Panc1 (cell line): ENCODE results near the gene POLR2B. TPM values are rescaled to one million over a fixed set of nuclear protein-coding genes. Genes with fewer than 3 reads are reported as not detected.

Experiments used
- ATAC-seq: fragments of 200-7000 bp; cut with Tn5 transposase; 2 replicates; pipeline ENCODE4 v1.9.1; 2020; ENCODE audit warnings: mild to moderate bottlenecking, moderate library complexity
- BruUV-seq: library from RNA; stranded (reverse); fragments of 400-500 nt; replicated peaks from 2 replicates; lab custom pipeline; 2021; lab: Mats Ljungman, UMichigan
- CTCF ChIA-PET: fragments of 300-600 bp; sonication (Branson Sonifier 250); formaldehyde crosslinking; loops from one replicate; lab custom pipeline; 2022; ENCODE audit warnings: antibody characterized with exemption; lab: Charles Lee
- POLR2A ChIA-PET: fragments of 300-600 bp; sonication (Branson Sonifier 250); formaldehyde crosslinking; loops from one replicate; lab custom pipeline; 2022; ENCODE audit warnings: antibody characterized with exemption; lab: Charles Lee
- DNase-seq: peaks from one replicate; pipeline ENCODE4 v3.0.0-alpha.2; 2010; ENCODE audit warnings: low read depth, low spot score
- H3K27ac ChIP-seq: 2 replicates; pipeline ENCODE4 v1.5.1; 2011; ENCODE audit warnings: mild to moderate bottlenecking, low read length, inconsistent platforms
- H3K27me3 ChIP-seq: fragments of 200-500 bp; sonication (Bioruptor generic); 2 replicates; pipeline ENCODE4 v1.6.0; 2014; ENCODE audit warnings: low read length, inconsistent platforms; ENCODE audit not compliant: control insufficient read depth, insufficient read depth
- H3K36me3 ChIP-seq: fragments of 200-500 bp; sonication (Bioruptor generic); 2 replicates; pipeline ENCODE4 v1.5.1; 2014; ENCODE audit warnings: inconsistent platforms, mild to moderate bottlenecking, low read length, moderate library complexity; ENCODE audit not compliant: control insufficient read depth, insufficient read depth
- H3K4me1 ChIP-seq: 2 replicates; pipeline ENCODE4 v1.5.1; 2011; ENCODE audit warnings: inconsistent platforms, mild to moderate bottlenecking, low read length, moderate library complexity; ENCODE audit not compliant: control insufficient read depth, insufficient read depth
- H3K4me3 ChIP-seq, 2 experiments: 2 replicates each; pipeline ENCODE4 v1.5.1; 2011 to 2012; ENCODE audit warnings: low read depth in 2 of 2, low read length in 2 of 2, mild to moderate bottlenecking in 2 of 2, inconsistent platforms in 1 of 2, moderate library complexity in 1 of 2
- H3K9me3 ChIP-seq: fragments of 200-500 bp; sonication (Bioruptor generic); 2 replicates; pipeline ENCODE4 v1.5.1; 2014; ENCODE audit warnings: low read depth, mild to moderate bottlenecking, inconsistent platforms, low read length, moderate library complexity; ENCODE audit not compliant: control insufficient read depth, insufficient read depth
- CTCF ChIP-seq: fragments of 450-650 bp; IDR thresholded peaks from 2 replicates; pipeline ENCODE4 v1.5.1; 2017; ENCODE audit warnings: mild to moderate bottlenecking
- POLR2AphosphoS5 ChIP-seq: IDR thresholded peaks from 2 replicates; pipeline ENCODE4 v1.6.1; 2012; ENCODE audit warnings: mild to moderate bottlenecking, low read depth, low read length, moderate library complexity
- REST ChIP-seq, 2 experiments: IDR thresholded peaks; 2 replicates each; pipeline ENCODE4 v1.6.1; 2011 to 2012; ENCODE audit warnings: low read depth in 2 of 2, control low read depth in 1 of 2, low read length in 1 of 2, mild to moderate bottlenecking in 1 of 2, moderate library complexity in 1 of 2; ENCODE audit not compliant: insufficient read depth in 1 of 2
- SIN3A ChIP-seq: IDR thresholded peaks from 2 replicates; pipeline ENCODE4 v1.6.1; 2012; ENCODE audit warnings: low read depth, mild to moderate bottlenecking, low read length, moderate library complexity, borderline replicate concordance; ENCODE audit not compliant: insufficient read depth
- TCF7L2 ChIP-seq: IDR thresholded peaks from 2 replicates; pipeline ENCODE4 v1.6.1; 2011; ENCODE audit warnings: mild to moderate bottlenecking, low read depth, low read length, inconsistent platforms
- in situ Hi-C: cut with HindIII; loops from 2 replicates; pipeline ENCODE4 v1.10.0; 2016; ENCODE audit warnings: low sequenced_read_pairs, low pct_unique_long_range_greater_than_20kb
- intact Hi-C: fragments of 100-400 bp; cut with micrococcal nuclease; formaldehyde crosslinking; loops from one replicate; pipeline ENCODE4 v1.10.0; 2022; ENCODE audit not compliant: unreplicated experiment
- total RNA-seq: library from RNA; stranded (reverse); gene quantifications from one replicate; pipeline ENCODE4 v1.2.1, GENCODE V29; 2021; ENCODE audit not compliant: unreplicated experiment

POLR2B gene
- total RNA-seq, 1 experiment from 2014 or later: 84.1 TPM

GRCh38 chr4:57037982-57038604 is 59.4 kb downstream of the POLR2B start:
- Histone ChIP-seq H3K9me3 (no peaks in the 10 kb centered on the region), H3K36me3 (no peaks in the 10 kb centered on the region), H3K27me3 (no peaks in the 10 kb centered on the region), H3K4me3 (no peak overlapping the region), H3K4me1 (no peaks in the 10 kb centered on the region), H3K27ac (no peak overlapping the region)
- no TSS peak for BruUV-seq
- ATAC-seq: peak; percentile 91
- in situ Hi-C loops: no loop called here
- intact Hi-C loops: loop anchor here (5.0 kb wide), 1 partner anchor 124 kb away; no protein-coding TSS in a partner anchor
- DNase-seq: no peak
- ChIA-PET CTCF (interaction anchor here (0.9 kb wide), 1 partner anchor 125 kb away, joined by 4 read pairs; no protein-coding TSS in a partner anchor), POLR2A (no interaction called here)
- TF ChIP-seq CTCF (peak; percentile 91), SIN3A (no peak)

- POLR2A ChIA-PET: no interaction called here
- H3K36me3 ChIP-seq: no peaks in the 10 kb centered on the region
- CTCF ChIA-PET: interaction anchor here (1.0 kb wide), 1 partner anchor 124 kb away, joined by 3 read pairs; no protein-coding TSS in a partner anchor
These were observed 60.6 kb downstream of the POLR2B start for GRCh38 chr4:57039345-57039744.

More at GRCh38 chr4:57039345-57039744, 60.6 kb downstream of the POLR2B start:
- ATAC-seq: no peak
- intact Hi-C loops: loop anchor here (5.0 kb wide), 1 partner anchor 123 kb away; no protein-coding TSS in a partner anchor
- no peak for DNase-seq
- no TSS peak for BruUV-seq
- TF ChIP-seq CTCF (no peak), TCF7L2 (no peak), SIN3A (no peak), REST (IDR thresholded peaks at IDR 0.05; ENCODE audit: insufficient read depth in 1 of 2, low read depth in 2 of 2, low read length in 1 of 2) (no peak), POLR2AphosphoS5 (no peak)
- in situ Hi-C loops: no loop called here
- H3K4me1 ChIP-seq: no peaks in the 10 kb centered on the region
- no peaks in the 10 kb centered on the region for H3K27me3 ChIP-seq
- H3K9me3 ChIP-seq: no peaks in the 10 kb centered on the region
- no peak overlapping the region for H3K27ac ChIP-seq
- no peak overlapping the region for H3K4me3 ChIP-seq
